K562 (cell line): Measurements from ENCODE around the gene OSM. TPM values are rescaled to one million over a fixed set of nuclear protein-coding genes. Genes with fewer than 3 reads are reported as not detected.

Experiments
- ATAC-seq: fragments of 200-7000 bp; cut with Tn5 transposase; 3 replicates; pipeline ENCODE4 v1.9.1; 2020; ENCODE audit warnings: moderate library complexity
- BruUV-seq: library from RNA; stranded (reverse); fragments of 400-500 nt; replicated peaks from 2 replicates; lab custom pipeline; 2021; lab: Mats Ljungman, UMichigan
- CTCF ChIA-PET: fragments of 300-600 bp; formaldehyde crosslinking; extraction: SDS; loops from one replicate; lab custom pipeline; 2021; ENCODE audit warnings: low intra/inter-chr PET ratio; lab: Yijun Ruan, JAX
- POLR2A ChIA-PET: fragments of 300-600, 350-650 bp; sonication (Branson Sonifier 250); formaldehyde crosslinking; extraction: SDS; loops from one replicate; lab custom pipeline; 2021; ENCODE audit warnings: antibody characterized with exemption, inconsistent platforms; lab: Yijun Ruan, JAX
- DNase-seq, 4 experiments: peaks; one replicate each; pipeline versions ENCODE4 v3.0.0 to v3.0.0-alpha.2; 2011 to 2018; ENCODE audit warnings: low spot score in 3 of 4, mixed read lengths in 3 of 4; ENCODE audit errors: extremely low read depth in 1 of 4
- FAIRE-seq: peaks from 2 replicates; lab custom pipeline; 2011; peaks lifted over from hg19 to GRCh38; lab: Jason Lieb, UNC
- H2AFZ ChIP-seq: 2 replicates; pipeline ENCODE4 v1.6.0; 2011; ENCODE audit warnings: low read depth, low read length, control low read depth, inconsistent platforms
- H3K27ac ChIP-seq: fragments of 200-600 bp; 3 replicates; pipeline ENCODE4 v1.8.0; 2011; ENCODE audit warnings: low read depth, mild to moderate bottlenecking, control low read depth, inconsistent platforms, low read length, moderate library complexity, mixed read lengths; ENCODE audit errors: extremely low read depth
- H3K27me3 ChIP-seq, 2 experiments: fragments of 300-600 bp in 1 of 2; 2 replicates in 1 of 2; 3 replicates in 1 of 2; pipeline versions ENCODE4 v1.6.0 to v1.8.0; 2011; ENCODE audit warnings: inconsistent platforms in 2 of 2, low read length in 2 of 2, mild to moderate bottlenecking in 1 of 2, mixed read lengths in 1 of 2, moderate library complexity in 1 of 2; ENCODE audit not compliant: control insufficient read depth in 2 of 2, insufficient read depth in 2 of 2
- H3K36me3 ChIP-seq: fragments of 300-600 bp; 3 replicates; pipeline ENCODE4 v1.8.0; 2011; ENCODE audit warnings: mild to moderate bottlenecking, low read length, inconsistent platforms; ENCODE audit not compliant: control insufficient read depth, insufficient read depth
- H3K4me1 ChIP-seq, 2 experiments: fragments of 200-600 bp in 1 of 2; replicated peaks in 1 of 2; 2 replicates in 1 of 2; 3 replicates in 1 of 2; pipeline versions ENCODE4 v1.5.1 to v1.8.0; 2011; ENCODE audit warnings: inconsistent platforms in 2 of 2, low read length in 2 of 2, mild to moderate bottlenecking in 1 of 2, mixed read lengths in 1 of 2, moderate library complexity in 1 of 2; ENCODE audit not compliant: control insufficient read depth in 2 of 2, insufficient read depth in 2 of 2
- H3K4me2 ChIP-seq: 2 replicates; pipeline ENCODE4 v1.6.1; 2011; ENCODE audit warnings: low read length, control low read depth, inconsistent platforms, mixed read lengths; ENCODE audit not compliant: insufficient read depth
- H3K4me3 ChIP-seq: fragments of 200-600 bp; sonication (generic), shearing (Covaris generic); 2 replicates; pipeline ENCODE4 v1.5.1; 2016; ENCODE audit warnings: control low read depth, inconsistent platforms
- H3K79me2 ChIP-seq: fragments of 200-600 bp; 3 replicates; pipeline ENCODE4 v1.8.0; 2011; ENCODE audit warnings: low read length, inconsistent platforms; ENCODE audit not compliant: control insufficient read depth, insufficient read depth
- H3K9ac ChIP-seq, 2 experiments: 2 replicates each; pipeline versions ENCODE4 v1.6.0 to v1.6.1; 2011; ENCODE audit warnings: low read depth in 2 of 2, low read length in 2 of 2, control low read depth in 1 of 2, inconsistent platforms in 1 of 2, mild to moderate bottlenecking in 1 of 2, mixed read lengths in 1 of 2; ENCODE audit not compliant: insufficient read depth in 1 of 2
- H3K9me1 ChIP-seq: one replicate; pipeline ENCODE4 v1.6.0; 2011; ENCODE audit warnings: inconsistent platforms, mild to moderate bottlenecking, low read length, moderate library complexity; ENCODE audit not compliant: control insufficient read depth, insufficient read depth
- H3K9me3 ChIP-seq: replicated peaks from 2 replicates; pipeline ENCODE4 v1.5.1; 2011; ENCODE audit warnings: low read depth, low read length, inconsistent platforms; ENCODE audit not compliant: control insufficient read depth, insufficient read depth
- H4K20me1 ChIP-seq: replicated peaks from 2 replicates; pipeline ENCODE4 v1.6.1; 2011; ENCODE audit warnings: low read length, inconsistent platforms, mixed read lengths; ENCODE audit not compliant: control insufficient read depth, insufficient read depth
- ARID1B ChIP-seq: fragments of 450-650 bp; IDR thresholded peaks from 2 replicates; pipeline ENCODE4 v1.6.1; 2016; ENCODE audit warnings: antibody characterized with exemption, mild to moderate bottlenecking, inconsistent platforms
- ATF3 ChIP-seq, 2 experiments: fragments of 450-650 bp in 1 of 2; sonication (generic) in 1 of 2; formaldehyde crosslinking in 1 of 2; IDR thresholded peaks in 1 of 2; conservative IDR thresholded peaks in 1 of 2; 2 replicates each; pipeline versions ENCODE4 v1.6.1 to v1.8.1; 2016 to 2023; ENCODE audit warnings: mild to moderate bottlenecking in 2 of 2, moderate library complexity in 2 of 2, inconsistent platforms in 1 of 2, missing genetic modification reagents in 1 of 2
- BHLHE40 ChIP-seq: IDR thresholded peaks from 2 replicates; pipeline ENCODE4 v1.6.1; 2011; ENCODE audit warnings: low read length, improper control_type of control experiment
- BRD9 ChIP-seq: fragments of 450-650 bp; IDR thresholded peaks from 2 replicates; pipeline ENCODE4 v1.6.1; 2018; ENCODE audit warnings: low read depth; ENCODE audit not compliant: partially characterized antibody
- C11orf30 ChIP-seq: fragments of 450-650 bp; IDR thresholded peaks from 2 replicates; pipeline ENCODE4 v1.6.1; 2016; ENCODE audit warnings: low read depth, mild to moderate bottlenecking
- CBFA2T3 ChIP-seq: fragments of 450-650 bp; IDR thresholded peaks from 2 replicates; pipeline ENCODE4 v1.6.1; 2017
- DPF2 ChIP-seq: fragments of 450-650 bp; IDR thresholded peaks from 2 replicates; pipeline ENCODE4 v1.6.1; 2016
- ERF ChIP-seq: fragments of 450-650 bp; formaldehyde crosslinking; IDR thresholded peaks from 2 replicates; pipeline ENCODE4 v1.4.0; 2020; ENCODE audit warnings: mild to moderate bottlenecking, mixed read lengths
- FOXA3 ChIP-seq, 2 experiments: fragments of 450-650 bp in 1 of 2; sonication (generic) in 1 of 2; formaldehyde crosslinking; IDR thresholded peaks in 1 of 2; conservative IDR thresholded peaks in 1 of 2; 2 replicates each; pipeline versions ENCODE4 v1.4.0 to v1.8.0; 2020 to 2022; ENCODE audit warnings: mild to moderate bottlenecking in 2 of 2, missing genetic modification reagents in 1 of 2
- HCFC1 ChIP-seq: IDR thresholded peaks from 2 replicates; pipeline ENCODE4 v1.6.1; 2012; ENCODE audit warnings: low read depth, low read length, improper control_type of control experiment
- KDM1A ChIP-seq, 2 experiments: fragments of 450-650 bp; IDR thresholded peaks; 2 replicates each; pipeline ENCODE4 v1.6.1; 2016; ENCODE audit warnings: mild to moderate bottlenecking in 2 of 2
- NCOA2 ChIP-seq, 2 experiments: fragments of 450-650 bp; IDR thresholded peaks; 2 replicates each; pipeline ENCODE4 v1.6.1; 2018; ENCODE audit warnings: mild to moderate bottlenecking in 2 of 2, moderate library complexity in 1 of 2; ENCODE audit not compliant: partially characterized antibody in 2 of 2
- NCOA6 ChIP-seq: fragments of 450-650 bp; IDR thresholded peaks from 2 replicates; pipeline ENCODE4 v1.6.1; 2017; ENCODE audit warnings: mild to moderate bottlenecking
- NCOR1 ChIP-seq: fragments of 450-650 bp; IDR thresholded peaks from 2 replicates; pipeline ENCODE4 v1.6.1; 2016; ENCODE audit warnings: mild to moderate bottlenecking, moderate library complexity
- NFE2 ChIP-seq: IDR thresholded peaks from 2 replicates; pipeline ENCODE4 v1.6.1; 2014; ENCODE audit warnings: antibody characterized with exemption, low read depth
- SRSF1 ChIP-seq: fragments of 200-400 bp; formaldehyde crosslinking; IDR thresholded peaks from 2 replicates; pipeline ENCODE4 v1.6.1; 2017; ENCODE audit warnings: mild to moderate bottlenecking, low read depth, low read length, moderate library complexity
- TCF3 ChIP-seq: sonication (generic); formaldehyde crosslinking; IDR thresholded peaks from 2 replicates; pipeline ENCODE4 v1.4.0; 2020; ENCODE audit warnings: mild to moderate bottlenecking, missing genetic modification reagents
- YY1 ChIP-seq, 3 experiments: IDR thresholded peaks; 2 replicates each; pipeline ENCODE4 v1.6.1; 2011; ENCODE audit warnings: low read length in 2 of 3, mild to moderate bottlenecking in 2 of 3, moderate library complexity in 2 of 3, borderline replicate concordance in 1 of 3, control low read depth in 1 of 3, low read depth in 1 of 3; ENCODE audit not compliant: insufficient read depth in 3 of 3, insufficient replicate concordance in 2 of 3, control insufficient read depth in 1 of 3, insufficient read length in 1 of 3; ENCODE audit errors: extremely low read depth in 1 of 3
- ZNF253 ChIP-seq: fragments of 250-450 bp; sonication (Bioruptor Pico); conservative IDR thresholded peaks from 2 replicates; pipeline ENCODE4 v1.6.1; 2021; ENCODE audit warnings: mild to moderate bottlenecking
- ZNF316 ChIP-seq: fragments of 450-650 bp; IDR thresholded peaks from 2 replicates; pipeline ENCODE4 v1.6.1; 2016
- ZNF79 ChIP-seq: fragments of 250-450 bp; sonication (Bioruptor Pico); IDR thresholded peaks from 2 replicates; pipeline ENCODE4 v1.4.0; 2020; ENCODE audit warnings: low read depth, mild to moderate bottlenecking, moderate library complexity
- WGBS: fragments of 100-300 bp; shearing (Covaris generic); methylation state at CpG from one replicate; pipeline ENCODE4 v1.1.6; 2016; ENCODE audit warnings: low coverage, mixed read lengths; ENCODE audit not compliant: insufficient coverage; ENCODE audit errors: missing lambda C conversion rate; 5-methylcytosine and 5-hydroxymethylcytosine counted together
- in situ Hi-C: fragments of 300-500 bp; cut with MboI; formaldehyde crosslinking; loops from 4 replicates; pipeline ENCODE4 v1.15.0; 2018; ENCODE audit warnings: inconsistent platforms, mixed read lengths
- intact Hi-C: fragments of 100-400 bp; cut with micrococcal nuclease; formaldehyde crosslinking; loops from 2 replicates; pipeline ENCODE4 v1.14.2; 2022
- polyA plus RNA-seq, 8 experiments: library from polyadenylated mRNA; depleted of rRNA in 4 of 8; stranded (reverse) in 5 of 8; unstranded in 3 of 8; fragments of >200 nt; fragmentation: Nextera tagmentation in 2 of 8; fragmentation: Illumina TruSeq in 1 of 8; extraction: Ambion mirVana in 2 of 8; extraction: Trizol in 1 of 8; gene quantifications; 2 replicates each; pipeline versions ENCODE4 v1.2.1 to v1.2.3, GENCODE V29; 2011 to 2014; ENCODE audit warnings: inconsistent platforms in 1 of 8, missing spikeins in 1 of 8
- total RNA-seq, 7 experiments: library from RNA; depleted of rRNA in 6 of 7; stranded (reverse); fragments of >200 nt in 6 of 7; fragmentation: Illumina TruSeq in 2 of 7; extraction: Trizol in 2 of 7; gene quantifications; 2 replicates each; pipeline versions ENCODE4 v1.2.1 to v1.2.3, GENCODE V29; 2011 to 2021; ENCODE audit warnings: low replicate concordance in 1 of 7

The OSM gene
- total and polyA plus RNA-seq, 9 of the 15 experiments (the other 6 are each of a cell fraction or from before 2014, with no cell fraction given), result 0.22 TPM; not detected in 8

- H4K20me1 ChIP-seq, result peaks cover 4% of the 10 kb centered on the region; the same call in 1 of the 2 replicates
- H3K9me3 ChIP-seq, result no peaks in the 10 kb centered on the region
- H3K27me3 ChIP-seq, result no peaks in the 10 kb centered on the region
- no peaks in the 10 kb centered on the region for H3K9me1 ChIP-seq
- H3K9ac ChIP-seq, result peak overlapping the region in 1 of 2 experiments; percentile 84; a peak in 1 of 4 replicates
- no peak overlapping the region for H2AFZ ChIP-seq
- ChIA-PET POLR2A (interaction anchor here (0.6 to 0.7 kb wide), 2 partner anchors 10 to 19 kb away, joined by 3 to 5 read pairs; no protein-coding TSS in a partner anchor), CTCF (no interaction called here)
- H3K27ac ChIP-seq, result no peak overlapping the region
- no peak overlapping the region for H3K4me2 ChIP-seq
- DNase-seq (peak in 3 of 4 experiments; percentile 22 to 39 (median 31)), FAIRE-seq (no peak), ATAC-seq (no peak)
- intact Hi-C loops, result no loop called here
- no peaks in the 10 kb centered on the region; the same call in 2 of the 3 replicates for H3K79me2 ChIP-seq
- H3K36me3 ChIP-seq, result no peaks in the 10 kb centered on the region; the same call in 2 of the 3 replicates
- in situ Hi-C loops, result no loop called here
- TF ChIP-seq NCOA6 (no peak), ZNF253 (no peak), ZNF316 (no peak), DPF2 (0 out of 2 replicates have a peak, but pooled peaks have one; percentile 21), KDM1A (IDR thresholded peaks at IDR 0.05) (0 out of 4 replicates have a peak, but pooled peaks have one; percentile 8 to 12), NCOA2 (IDR thresholded peaks at IDR 0.05; ENCODE audit: partially characterized antibody in 2 of 2) (no peak), YY1 (IDR thresholded peaks at IDR 0.05; ENCODE audit: borderline replicate concordance in 1 of 3, control insufficient read depth in 1 of 3, extremely low read depth in 1 of 3, insufficient read depth in 3 of 3, insufficient read length in 1 of 3, insufficient replicate concordance in 2 of 3, low read depth in 1 of 3, low read length in 2 of 3) (no peak), NCOR1 (0 out of 2 replicates have a peak, but pooled peaks have one; percentile 7), ERF (no peak), ATF3 (IDR thresholded peaks at IDR 0.05) (peak; percentile 22; the same call in 1 of the 2 replicates), ATF3 (CRISPR knock-in tag; conservative IDR thresholded peaks at IDR 0.05) (no peak), BRD9 (no peak), CBFA2T3 (peak; percentile 57), TCF3 (CRISPR knock-in tag) (peak; percentile 35), FOXA3 (CRISPR knock-in tag; conservative IDR thresholded peaks at IDR 0.05 in 1 of 2, IDR thresholded peaks at IDR 0.05 in 1 of 2) (no peak), BHLHE40 (peak; percentile 47; the same call in 1 of the 2 replicates), HCFC1 (no peak), ZNF79 (CRISPR knock-in tag) (no peak), ARID1B (peak; percentile 48; the same call in 1 of the 2 replicates), NFE2 (peak; percentile 55), SRSF1 (no peak), C11orf30 (0 out of 2 replicates have a peak, but pooled peaks have one; percentile 8)
- no peak overlapping the region for H3K4me3 ChIP-seq
- H3K4me1 ChIP-seq, result peaks cover 10 to 22% of the 10 kb centered on the region in 2 experiments
- 27% methylated on average over 8 of the region's 8 CpGs for WGBS
- BruUV-seq, result no TSS peak
These were observed 48.3 kb upstream of the OSM start for GRCh38 chr22:30314915-30315314.
